ENCODE data around the gene FBP2. TPM values are rescaled to one million over a fixed set of nuclear protein-coding genes. Genes with fewer than 3 reads are reported as not detected.

FBP2 gene
- total RNA-seq, 4 donors from 2014 or later: not detected

DNA sequence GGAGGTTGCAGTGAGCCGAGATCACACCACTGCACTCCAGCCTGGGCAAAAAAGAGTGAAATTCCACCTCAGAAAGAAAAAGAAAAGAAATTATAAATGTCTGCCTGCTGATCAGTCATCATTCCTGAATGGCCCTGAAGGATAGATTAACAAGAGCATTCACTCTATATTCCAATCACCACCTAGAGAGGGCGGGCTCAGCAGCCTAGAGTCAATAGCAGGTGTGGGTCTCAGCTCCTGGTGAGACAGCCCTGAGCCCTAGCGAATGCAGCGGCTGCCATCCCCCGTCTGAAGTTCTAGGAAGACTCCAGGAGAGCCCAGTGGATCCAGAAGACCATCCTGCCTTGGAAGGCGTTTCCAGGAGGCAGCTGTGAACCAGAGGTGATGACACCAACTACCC lies 33.7 kb upstream of the FBP2 start:
- H3K27ac ChIP-seq: no peak overlapping the region
- no peak overlapping the region for H3K4me3 ChIP-seq
- no peaks in the 10 kb centered on the region for H3K9me3 ChIP-seq
- TF ChIP-seq, protein P1, sequence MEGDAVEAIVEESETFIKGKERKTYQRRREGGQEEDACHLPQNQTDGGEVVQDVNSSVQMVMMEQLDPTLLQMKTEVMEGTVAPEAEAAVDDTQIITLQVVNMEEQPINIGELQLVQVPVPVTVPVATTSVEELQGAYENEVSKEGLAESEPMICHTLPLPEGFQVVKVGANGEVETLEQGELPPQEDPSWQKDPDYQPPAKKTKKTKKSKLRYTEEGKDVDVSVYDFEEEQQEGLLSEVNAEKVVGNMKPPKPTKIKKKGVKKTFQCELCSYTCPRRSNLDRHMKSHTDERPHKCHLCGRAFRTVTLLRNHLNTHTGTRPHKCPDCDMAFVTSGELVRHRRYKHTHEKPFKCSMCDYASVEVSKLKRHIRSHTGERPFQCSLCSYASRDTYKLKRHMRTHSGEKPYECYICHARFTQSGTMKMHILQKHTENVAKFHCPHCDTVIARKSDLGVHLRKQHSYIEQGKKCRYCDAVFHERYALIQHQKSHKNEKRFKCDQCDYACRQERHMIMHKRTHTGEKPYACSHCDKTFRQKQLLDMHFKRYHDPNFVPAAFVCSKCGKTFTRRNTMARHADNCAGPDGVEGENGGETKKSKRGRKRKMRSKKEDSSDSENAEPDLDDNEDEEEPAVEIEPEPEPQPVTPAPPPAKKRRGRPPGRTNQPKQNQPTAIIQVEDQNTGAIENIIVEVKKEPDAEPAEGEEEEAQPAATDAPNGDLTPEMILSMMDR (IDR thresholded peaks at IDR 0.05): no peak
- no peak for TF ChIP-seq POLR2A (IDR thresholded peaks at IDR 0.05)
- peaks cover 0 to 15% (median 2%) of the 10 kb centered on the region in 4 donors for H3K4me1 ChIP-seq
- H3K27me3 ChIP-seq: no peaks in the 10 kb centered on the region
- DNase-seq: no peak
- H3K36me3 ChIP-seq: no peaks in the 10 kb centered on the region

DNA sequence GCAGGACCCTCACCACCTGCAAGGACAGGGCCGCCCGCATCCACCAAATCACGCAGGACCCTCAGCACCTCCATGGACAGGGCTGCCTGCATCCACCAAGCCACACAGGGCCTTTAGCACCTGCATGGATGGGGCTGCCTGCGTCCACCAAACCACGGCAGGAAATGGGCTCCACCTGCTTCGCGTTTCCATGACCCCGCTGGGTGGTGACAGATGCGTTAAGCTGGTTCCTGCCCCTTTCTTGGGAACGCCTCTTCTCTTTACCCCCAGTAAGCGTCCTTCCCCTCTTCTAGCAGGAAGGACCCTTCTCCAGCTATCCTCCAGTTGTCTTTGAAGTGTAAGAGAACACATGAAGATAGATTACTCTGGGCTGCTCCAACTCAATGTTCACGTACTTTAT lies 32.2 kb upstream of the FBP2 start:
- Histone ChIP-seq H3K36me3 (no peaks in the 10 kb centered on the region), H3K4me3 (no peak overlapping the region), H3K27me3 (no peaks in the 10 kb centered on the region), H3K4me1 (peaks cover 0 to 4% (median 2%) of the 10 kb centered on the region in 4 donors), H3K27ac (no peak overlapping the region), H3K9me3 (no peaks in the 10 kb centered on the region)
- no peak for DNase-seq
- no peak for TF ChIP-seq POLR2A (IDR thresholded peaks at IDR 0.05)
- TF ChIP-seq, protein P1 (IDR thresholded peaks at IDR 0.05): no peak

DNA sequence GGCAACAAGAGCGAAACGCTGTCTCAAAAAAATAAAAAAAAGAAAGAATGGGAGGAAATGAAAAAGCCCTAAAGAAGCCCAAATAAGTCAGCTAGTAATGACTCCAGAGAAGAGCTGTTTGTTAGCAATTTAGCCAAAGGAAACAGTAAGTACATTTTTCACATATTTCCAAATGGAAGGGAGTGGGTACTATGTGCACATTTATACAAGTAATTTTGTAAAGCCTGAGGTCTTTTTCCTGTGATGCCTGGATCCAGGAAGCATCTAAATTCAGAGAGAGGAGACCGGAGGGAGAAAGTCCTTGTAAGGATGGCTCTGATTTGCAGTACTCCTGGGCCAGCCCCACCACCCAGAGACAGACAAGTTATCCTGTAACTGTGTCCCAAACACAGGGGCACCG lies 31.0 kb upstream of the FBP2 start:
- Histone ChIP-seq H3K36me3 (no peaks in the 10 kb centered on the region), H3K4me1 (no peaks in the 10 kb centered on the region), H3K27ac (no peak overlapping the region), H3K4me3 (no peak overlapping the region), H3K27me3 (no peaks in the 10 kb centered on the region), H3K9me3 (no peaks in the 10 kb centered on the region)
- TF ChIP-seq, protein P1 (IDR thresholded peaks at IDR 0.05): no peak
- DNase-seq: no peak

DNA sequence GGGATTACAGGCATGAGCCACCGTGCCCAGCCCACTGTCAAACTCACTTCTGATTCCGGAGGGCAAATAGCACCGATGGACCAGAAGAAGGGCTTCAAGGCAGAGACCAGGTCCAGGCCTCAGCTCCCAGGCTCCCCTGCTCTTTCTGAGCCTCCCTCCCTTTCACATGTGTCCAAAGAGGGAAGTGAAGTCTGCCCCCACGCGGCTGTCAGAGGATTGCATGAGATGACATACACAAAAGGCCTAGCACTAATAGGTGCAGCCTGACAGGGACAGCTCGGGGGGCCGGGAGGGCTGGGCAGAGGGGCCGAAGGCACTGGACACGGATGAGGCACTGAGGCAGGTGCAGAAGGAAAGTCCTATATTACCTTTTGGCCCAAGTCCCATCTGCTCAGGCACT lies 29.6 kb upstream of the FBP2 start:
- Histone ChIP-seq H3K27ac (no peak overlapping the region), H3K9me3 (no peaks in the 10 kb centered on the region), H3K4me1 (no peaks in the 10 kb centered on the region), H3K36me3 (peaks cover 0 to 11% (median 0%) of the 10 kb centered on the region in 3 donors), H3K4me3 (no peak overlapping the region), H3K27me3 (no peaks in the 10 kb centered on the region)
- peak in 2 of 3 donors; percentile 74 to 79 for DNase-seq
- TF ChIP-seq POLR2A (IDR thresholded peaks at IDR 0.05): no peak
- TF ChIP-seq, protein P1 (IDR thresholded peaks at IDR 0.05): peak in 4 of 6 experiments; percentile 33 to 62 (median 58)

DNA sequence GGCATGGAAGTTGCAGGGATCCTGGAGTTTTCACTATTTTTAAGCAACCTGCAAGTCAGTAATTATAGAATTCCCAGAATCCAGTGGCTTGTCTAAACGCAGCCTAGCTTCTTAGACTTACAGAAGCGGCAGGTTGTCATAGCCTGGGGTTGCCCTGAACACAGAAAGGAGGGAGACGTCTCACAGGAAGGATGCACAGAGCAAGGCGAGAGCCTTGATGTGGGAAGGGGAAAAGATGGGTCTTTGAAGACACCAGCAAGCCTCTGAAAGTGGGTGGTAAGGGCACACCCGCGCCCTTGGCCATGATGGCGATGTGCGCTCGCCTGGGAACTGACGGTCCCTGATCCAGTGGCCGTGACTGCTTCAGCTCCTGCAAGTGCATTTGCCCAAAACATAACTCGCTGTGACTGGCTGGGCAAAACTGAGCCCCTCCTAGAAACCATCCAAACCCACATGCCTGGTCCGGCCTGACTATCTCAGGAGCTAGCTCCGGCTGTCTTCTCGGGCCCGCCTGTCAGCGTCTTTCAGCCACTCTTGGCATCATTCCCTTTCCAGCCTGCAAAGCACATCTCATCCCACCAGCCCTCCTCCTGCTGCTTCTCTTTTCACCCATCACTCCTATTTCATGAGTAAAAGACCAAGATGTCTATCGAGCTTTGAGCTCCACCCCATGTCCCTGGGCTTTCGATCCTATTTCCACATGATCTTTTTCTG lies 28.6 kb upstream of the FBP2 start:
- Histone ChIP-seq H3K27ac (no peak overlapping the region), H3K4me1 (no peaks in the 10 kb centered on the region), H3K9me3 (no peaks in the 10 kb centered on the region), H3K27me3 (no peaks in the 10 kb centered on the region), H3K36me3 (peaks cover 0 to 17% (median 0%) of the 10 kb centered on the region in 3 donors), H3K4me3 (no peak overlapping the region)
- no peak for DNase-seq
- TF ChIP-seq POLR2A (IDR thresholded peaks at IDR 0.05): no peak
- TF ChIP-seq, protein P1 (IDR thresholded peaks at IDR 0.05): no peak

Data from Peyer's patch (tissue), 4 donors.